Spleen (tissue), 11 donors: ENCODE results near the gene IL26. TPM values are rescaled to one million over a fixed set of nuclear protein-coding genes. Genes with fewer than 3 reads are reported as not detected.
A peak's percentile ranks its signal among the peaks of the same experiment; 100 is the strongest.

ENCODE experiments used
- DNase-seq: peaks from one replicate; pipeline ENCODE4 v3.0.0-alpha.2; 2020
- H3K27ac ChIP-seq, 8 donors: fragments of 200-600 bp; sonication (generic) in 7 of 8; 1 replicate in 4 of 8; 2 replicates in 4 of 8; pipeline versions ENCODE4 v1.5.0 to v1.8.0; 2016 to 2021; ENCODE audit warnings: inconsistent platforms in 4 of 8, mild to moderate bottlenecking in 4 of 8, moderate library complexity in 1 of 8
- H3K27me3 ChIP-seq, 7 donors: fragments of 200-600 bp; sonication (generic) in 6 of 7; replicated peaks in 1 of 7; 1 replicate in 4 of 7; 2 replicates in 3 of 7; pipeline versions ENCODE4 v1.5.0 to v1.8.0; 2016 to 2021; ENCODE audit warnings: inconsistent platforms in 3 of 7, mild to moderate bottlenecking in 1 of 7
- H3K36me3 ChIP-seq, 6 donors: fragments of 200-600 bp; sonication (generic) in 5 of 6; 1 replicate in 4 of 6; 2 replicates in 2 of 6; pipeline versions ENCODE4 v1.5.0 to v1.8.0; 2016 to 2021; ENCODE audit warnings: inconsistent platforms in 2 of 6
- H3K4me1 ChIP-seq, 6 donors: fragments of 200-600 bp; sonication (generic) in 5 of 6; 1 replicate in 3 of 6; 2 replicates in 3 of 6; pipeline versions ENCODE4 v1.5.0 to v1.8.0; 2016 to 2021; ENCODE audit warnings: inconsistent platforms in 3 of 6
- H3K4me3 ChIP-seq, 8 donors: fragments of 200-600 bp; sonication (generic) in 7 of 8; 1 replicate in 4 of 8; 2 replicates in 4 of 8; pipeline versions ENCODE4 v1.5.0 to v1.8.0; 2016 to 2021; ENCODE audit warnings: inconsistent platforms in 4 of 8, mild to moderate bottlenecking in 4 of 8, moderate library complexity in 2 of 8
- H3K9me3 ChIP-seq, 8 donors: fragments of 200-600 bp; sonication (generic) in 7 of 8; 1 replicate in 4 of 8; 2 replicates in 4 of 8; pipeline versions ENCODE4 v1.5.0 to v1.8.0; 2016 to 2021; ENCODE audit warnings: inconsistent platforms in 4 of 8
- POLR2A ChIP-seq, 3 donors: fragments of 450-650 bp; IDR thresholded peaks; one replicate each; pipeline ENCODE4 v1.5.1; 2017; ENCODE audit warnings: antibody characterized with exemption in 3 of 3, mild to moderate bottlenecking in 1 of 3
- POLR2AphosphoS5 ChIP-seq, 3 donors: sonication (generic); formaldehyde crosslinking; IDR thresholded peaks; one replicate each; pipeline ENCODE4 v1.5.1; 2017; ENCODE audit warnings: antibody characterized with exemption in 3 of 3
- WGBS, 5 donors: extraction: QIAGEN DNeasy Blood & Tissue Kit in 3 of 5; methylation state at CpG; one replicate each; pipeline versions ENCODE4 v1.1.5 to v1.1.7; 2013 to 2018; 5-methylcytosine and 5-hydroxymethylcytosine counted together
- intact Hi-C: fragments of 100-400 bp; cut with DNase I; formaldehyde crosslinking; loops from one replicate; pipeline ENCODE4 v1.15.0; 2023; ENCODE audit warnings: low total_unique reads
- polyA plus RNA-seq, 3 donors: library from polyadenylated mRNA; stranded (reverse); fragments of 200-250 nt; gene quantifications; one replicate each; pipeline ENCODE4 v1.2.1, GENCODE V29; 2013
- total RNA-seq, 7 donors: library from RNA; depleted of rRNA in 3 of 7; stranded (reverse); fragments of >200 nt in 3 of 7; fragmentation: NEBNext Ultra II Directional in 4 of 7; extraction: Animal tissue kit (Norgen Biotek cat#: 25700) in 4 of 7; gene quantifications; one replicate each; pipeline versions ENCODE4 v1.1.0 to v1.2.1, GENCODE V29; 2016 to 2021
- TF ChIP-seq, protein P1 (sequence below), 11 experiments: fragments of 200-600 bp in 7 of 11; fragments of 450-650 bp in 4 of 11; sonication (generic) in 4 of 11; IDR thresholded peaks in 8 of 11; conservative IDR thresholded peaks in 3 of 11; 1 replicate in 7 of 11; 2 replicates in 4 of 11; pipeline versions ENCODE4 v1.4.0 to v1.8.0; 2016 to 2021; ENCODE audit warnings: antibody characterized with exemption in 11 of 11, inconsistent platforms in 4 of 11, mild to moderate bottlenecking in 1 of 11
- donor health status: healthy with polysubstance abuse.
- donor health status: DM: no; HTN: no; CAD: no; lungs with moderate emphysema.
- donor health status: DM: no; HTN: no; CAD: no.
- donor health status: Bipolar disorder and iron deficiency.
- donor health status: healthy.
- donor health status: DM: no; HTN: no; CAD: no.
- donor health status: DM: yes; HTN: yes; CAD: no.

IL26 gene
- total and polyA plus RNA-seq, 10 donors, result 0.27 TPM; not detected in 9

DNA sequence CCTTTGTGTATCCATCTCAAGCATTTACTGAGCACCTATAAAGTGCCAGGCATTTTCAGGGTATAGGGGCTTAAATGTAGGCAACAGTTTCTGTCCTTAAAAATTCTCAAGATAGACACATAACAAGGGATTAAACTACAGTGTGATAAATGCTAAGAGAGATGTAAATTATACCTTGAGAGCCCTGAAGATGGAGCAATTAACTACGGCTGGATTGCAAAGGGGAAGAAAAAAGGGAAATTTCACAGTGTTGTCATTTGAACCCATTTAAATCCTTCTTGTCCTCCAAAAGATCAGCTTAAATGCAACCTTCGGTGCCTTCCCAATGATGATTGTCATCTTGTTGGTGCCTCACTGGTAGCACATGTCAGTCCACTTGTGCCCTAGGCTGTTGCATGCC lies 11.5 kb upstream of the IL26 start:
- 51 to 81% (median 61%) methylated on average over 2 of the region's 2 CpGs for WGBS, 5 donors
- DNase-seq, result no peak
- intact Hi-C loops, result no loop called here
- TF ChIP-seq POLR2AphosphoS5 (IDR thresholded peaks at IDR 0.05), result no peak
- TF ChIP-seq, protein P1, sequence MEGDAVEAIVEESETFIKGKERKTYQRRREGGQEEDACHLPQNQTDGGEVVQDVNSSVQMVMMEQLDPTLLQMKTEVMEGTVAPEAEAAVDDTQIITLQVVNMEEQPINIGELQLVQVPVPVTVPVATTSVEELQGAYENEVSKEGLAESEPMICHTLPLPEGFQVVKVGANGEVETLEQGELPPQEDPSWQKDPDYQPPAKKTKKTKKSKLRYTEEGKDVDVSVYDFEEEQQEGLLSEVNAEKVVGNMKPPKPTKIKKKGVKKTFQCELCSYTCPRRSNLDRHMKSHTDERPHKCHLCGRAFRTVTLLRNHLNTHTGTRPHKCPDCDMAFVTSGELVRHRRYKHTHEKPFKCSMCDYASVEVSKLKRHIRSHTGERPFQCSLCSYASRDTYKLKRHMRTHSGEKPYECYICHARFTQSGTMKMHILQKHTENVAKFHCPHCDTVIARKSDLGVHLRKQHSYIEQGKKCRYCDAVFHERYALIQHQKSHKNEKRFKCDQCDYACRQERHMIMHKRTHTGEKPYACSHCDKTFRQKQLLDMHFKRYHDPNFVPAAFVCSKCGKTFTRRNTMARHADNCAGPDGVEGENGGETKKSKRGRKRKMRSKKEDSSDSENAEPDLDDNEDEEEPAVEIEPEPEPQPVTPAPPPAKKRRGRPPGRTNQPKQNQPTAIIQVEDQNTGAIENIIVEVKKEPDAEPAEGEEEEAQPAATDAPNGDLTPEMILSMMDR (IDR thresholded peaks at IDR 0.05 in 8 of 11, conservative IDR thresholded peaks at IDR 0.05 in 3 of 11), result no peak
- TF ChIP-seq POLR2A (IDR thresholded peaks at IDR 0.05), result no peak
- H3K4me3 ChIP-seq, result peak overlapping the region in 7 of 8 donors; percentile 20 to 66 (median 31)
- H3K27me3 ChIP-seq, result no peaks in the 10 kb centered on the region
- H3K36me3 ChIP-seq, result no peaks in the 10 kb centered on the region
- no peaks in the 10 kb centered on the region for H3K9me3 ChIP-seq
- peak overlapping the region; percentile 10 to 79 (median 70) for H3K27ac ChIP-seq
- peaks cover 0 to 37% (median 28%) of the 10 kb centered on the region in 6 donors for H3K4me1 ChIP-seq

DNA sequence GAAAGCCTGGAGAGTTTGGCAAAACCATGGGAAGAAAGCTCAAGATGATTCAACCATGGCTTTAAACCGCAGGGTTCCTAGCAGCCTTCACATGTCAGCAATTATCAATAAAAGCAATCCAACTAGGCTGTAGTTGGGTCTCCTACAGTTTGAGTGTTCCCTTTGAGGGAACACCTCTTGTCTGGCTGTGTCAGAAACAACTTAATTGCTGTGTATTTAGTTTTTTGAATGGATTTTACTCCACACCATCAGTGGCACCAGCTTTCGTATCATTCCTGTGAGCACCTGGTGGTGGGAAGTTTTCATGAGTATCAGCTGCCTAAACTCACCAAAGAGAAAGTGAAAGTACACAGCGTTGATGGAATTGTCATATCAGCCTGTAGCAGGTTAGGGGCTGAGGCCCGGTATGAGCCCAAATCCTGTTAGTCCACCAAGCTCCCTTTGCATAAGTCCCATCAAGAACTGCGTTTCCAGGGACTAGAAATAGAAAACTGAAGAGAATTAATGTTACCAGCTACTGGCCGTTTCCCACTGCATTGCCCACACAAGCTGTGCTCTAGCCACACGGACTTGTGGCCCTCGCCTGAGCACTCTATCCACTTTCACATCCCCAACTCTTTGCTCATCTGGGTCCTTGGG lies 10.9 kb upstream of the IL26 start:
- intact Hi-C loops, result no loop called here
- no peaks in the 10 kb centered on the region for H3K27me3 ChIP-seq
- peak overlapping the region; percentile 3 to 66 (median 30) for H3K4me3 ChIP-seq
- TF ChIP-seq POLR2A (IDR thresholded peaks at IDR 0.05), result no peak
- TF ChIP-seq, protein P1 (IDR thresholded peaks at IDR 0.05 in 8 of 11, conservative IDR thresholded peaks at IDR 0.05 in 3 of 11), result peak in 5 of 11 experiments; percentile 15 to 35 (median 23)
- peak overlapping the region; percentile 10 to 79 (median 70) for H3K27ac ChIP-seq
- H3K36me3 ChIP-seq, result no peaks in the 10 kb centered on the region
- 31 to 43% (median 32%) methylated on average over 8 of the region's 8 CpGs for WGBS, 5 donors
- no peaks in the 10 kb centered on the region for H3K9me3 ChIP-seq
- no peak for DNase-seq
- H3K4me1 ChIP-seq, result peaks cover 0 to 36% (median 26%) of the 10 kb centered on the region in 6 donors

DNA sequence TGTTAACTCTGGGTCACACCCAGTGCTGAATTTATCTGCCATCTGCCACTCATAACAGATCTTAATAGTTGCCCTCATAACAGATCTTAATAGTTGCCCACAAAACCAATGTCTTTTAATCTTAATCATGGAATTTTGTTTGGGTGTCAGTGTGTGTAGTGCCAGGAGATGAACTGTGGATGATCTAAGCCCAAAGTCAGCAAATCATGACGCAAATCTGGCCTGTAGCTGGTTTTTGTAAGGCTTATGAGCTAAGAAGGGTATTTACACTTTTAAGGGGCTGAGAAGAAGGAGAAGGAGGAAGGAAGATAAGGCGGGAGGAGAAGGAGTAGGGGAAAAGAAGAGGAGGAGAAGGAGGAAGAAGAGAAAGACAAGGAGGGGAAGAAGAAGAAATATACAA lies 10.0 kb upstream of the IL26 start:
- intact Hi-C loops, result no loop called here
- TF ChIP-seq POLR2A (IDR thresholded peaks at IDR 0.05) (no peak), POLR2AphosphoS5 (IDR thresholded peaks at IDR 0.05) (no peak)
- TF ChIP-seq, protein P1 (IDR thresholded peaks at IDR 0.05 in 8 of 11, conservative IDR thresholded peaks at IDR 0.05 in 3 of 11), result no peak
- WGBS, 5 donors, result 80 to 94% (median 87%) methylated on average over 2 of the region's 2 CpGs

DNA sequence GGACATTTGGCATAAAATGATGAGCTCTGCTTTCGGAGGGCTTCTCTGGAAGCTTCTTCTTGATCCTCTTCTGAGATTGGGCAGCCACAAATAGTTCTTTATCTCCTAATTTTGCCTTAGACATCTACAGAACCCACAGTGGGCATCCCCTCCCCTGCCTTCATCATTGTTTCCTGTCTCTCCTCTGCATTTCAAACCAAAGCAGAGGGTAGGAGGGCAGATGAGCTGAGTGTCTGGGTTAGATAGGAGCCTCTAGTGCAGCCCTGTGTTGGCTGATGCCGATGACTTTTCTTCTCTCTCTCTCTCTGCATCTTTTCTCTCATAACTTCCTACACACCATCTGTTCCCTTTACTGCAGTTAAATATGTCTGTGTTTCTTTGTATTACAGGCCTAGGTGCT lies 8.5 kb upstream of the IL26 start:
- H3K4me1 ChIP-seq, result peaks cover 0 to 22% (median 15%) of the 10 kb centered on the region in 6 donors
- H3K27me3 ChIP-seq, result no peaks in the 10 kb centered on the region
- DNase-seq, result no peak
- TF ChIP-seq POLR2A (IDR thresholded peaks at IDR 0.05) (no peak), POLR2AphosphoS5 (IDR thresholded peaks at IDR 0.05) (no peak)
- TF ChIP-seq, protein P1 (IDR thresholded peaks at IDR 0.05 in 8 of 11, conservative IDR thresholded peaks at IDR 0.05 in 3 of 11), result no peak
- no peaks in the 10 kb centered on the region for H3K36me3 ChIP-seq
- intact Hi-C loops, result no loop called here
- WGBS, 5 donors, result 88 to 90% (median 89%) methylated on average over 2 of the region's 2 CpGs
- H3K4me3 ChIP-seq, result no peak overlapping the region
- H3K27ac ChIP-seq, result no peak overlapping the region
- no peaks in the 10 kb centered on the region for H3K9me3 ChIP-seq

More for the DNA sequence above, 10.0 kb upstream of the IL26 start:
- no peaks in the 10 kb centered on the region for H3K9me3 ChIP-seq
- no peak for DNase-seq
- H3K36me3 ChIP-seq, result no peaks in the 10 kb centered on the region
- H3K27me3 ChIP-seq, result no peaks in the 10 kb centered on the region
- no peak overlapping the region for H3K27ac ChIP-seq
- peaks cover 0 to 26% (median 16%) of the 10 kb centered on the region in 6 donors for H3K4me1 ChIP-seq
- no peak overlapping the region for H3K4me3 ChIP-seq
